ENCODE measurements around the gene LYZL2. TPM values are rescaled to one million over a fixed set of nuclear protein-coding genes. Genes with fewer than 3 reads are reported as not detected.
A peak's percentile ranks its signal among the peaks of the same experiment; 100 is the strongest.
"Not testable (repeated sequence)": the region's sequence is repeated elsewhere in the genome, so short reads cannot be mapped to it uniquely, and the experiment has no call there.

Gene LYZL2
- total RNA-seq, 1 donor from 2014 or later: not detected

- Mint-ChIP-seq H3K4me1 (peaks cover 31% of the 10 kb centered on the region), H3K9me3 (no peaks in the 10 kb centered on the region), H3K27ac (ENCODE audit: unreplicated experiment) (peak overlapping the region; percentile 14), H3K27me3 (ENCODE audit: low read depth) (no peaks in the 10 kb centered on the region), H3K36me3 (ENCODE audit: low read depth) (no peaks in the 10 kb centered on the region), H3K4me3 (no peak overlapping the region)
- DNase-seq (ENCODE audit: low read depth, low spot score): peak; percentile 53
- TF ChIP-seq CTCF (conservative IDR thresholded peaks at IDR 0.05): peak; percentile 81
Measured at GRCh38 chr10:30671026-30671616, 41.6 kb upstream of the LYZL2 start.

GRCh38 chr10:30667982-30668381 is 38.4 kb upstream of the LYZL2 start:
- H3K4me1 Mint-ChIP-seq: peaks cover 27% of the 10 kb centered on the region
- DNase-seq (ENCODE audit: low read depth, low spot score); H3K36me3 Mint-ChIP-seq (ENCODE audit: low read depth); H3K27me3 Mint-ChIP-seq (ENCODE audit: low read depth); H3K4me3 Mint-ChIP-seq; H3K9me3 Mint-ChIP-seq; H3K27ac Mint-ChIP-seq (ENCODE audit: unreplicated experiment): not testable (repeated sequence)

GRCh38 chr10:30663403-30663802 is 33.9 kb upstream of the LYZL2 start:
- not testable (repeated sequence) for H3K4me3 Mint-ChIP-seq; H3K36me3 Mint-ChIP-seq (ENCODE audit: low read depth); DNase-seq (ENCODE audit: low read depth, low spot score); H3K4me1 Mint-ChIP-seq; H3K9me3 Mint-ChIP-seq; H3K27me3 Mint-ChIP-seq (ENCODE audit: low read depth); H3K27ac Mint-ChIP-seq (ENCODE audit: unreplicated experiment)

GRCh38 chr10:30662814-30663213 is 33.3 kb upstream of the LYZL2 start:
- H3K4me1 Mint-ChIP-seq: no peaks in the 10 kb centered on the region
- no peak for TF ChIP-seq CTCF (conservative IDR thresholded peaks at IDR 0.05)
- peaks cover 3% of the 10 kb centered on the region for H3K27me3 Mint-ChIP-seq (ENCODE audit: low read depth)
- no peak overlapping the region for H3K4me3 Mint-ChIP-seq
- no peaks in the 10 kb centered on the region for H3K36me3 Mint-ChIP-seq (ENCODE audit: low read depth)
- H3K9me3 Mint-ChIP-seq: no peaks in the 10 kb centered on the region
- no peak overlapping the region for H3K27ac Mint-ChIP-seq (ENCODE audit: unreplicated experiment)
- no peak for DNase-seq (ENCODE audit: low read depth, low spot score)

- not testable (repeated sequence) for H3K9me3 Mint-ChIP-seq
Measured at GRCh38 chr10:30660314-30660713, 30.8 kb upstream of the LYZL2 start.

GRCh38 chr10:30656233-30656632 is 26.7 kb upstream of the LYZL2 start:
- Mint-ChIP-seq H3K36me3 (ENCODE audit: low read depth) (no peaks in the 10 kb centered on the region), H3K27me3 (ENCODE audit: low read depth) (peaks cover 3% of the 10 kb centered on the region), H3K4me3 (no peak overlapping the region), H3K27ac (ENCODE audit: unreplicated experiment) (no peak overlapping the region), H3K9me3 (no peaks in the 10 kb centered on the region), H3K4me1 (no peaks in the 10 kb centered on the region)
- no peak for DNase-seq (ENCODE audit: low read depth, low spot score)
- TF ChIP-seq CTCF (conservative IDR thresholded peaks at IDR 0.05): no peak

More at GRCh38 chr10:30660314-30660713, 30.8 kb upstream of the LYZL2 start:
- H3K27me3 Mint-ChIP-seq (ENCODE audit: low read depth); DNase-seq (ENCODE audit: low read depth, low spot score); H3K4me3 Mint-ChIP-seq; H3K4me1 Mint-ChIP-seq; H3K36me3 Mint-ChIP-seq (ENCODE audit: low read depth); H3K27ac Mint-ChIP-seq (ENCODE audit: unreplicated experiment): not testable (repeated sequence)

GRCh38 chr10:30655001-30655400 is 25.4 kb upstream of the LYZL2 start:
- not testable (repeated sequence) for H3K27ac Mint-ChIP-seq (ENCODE audit: unreplicated experiment); H3K9me3 Mint-ChIP-seq; H3K4me1 Mint-ChIP-seq; H3K4me3 Mint-ChIP-seq; H3K36me3 Mint-ChIP-seq (ENCODE audit: low read depth); DNase-seq (ENCODE audit: low read depth, low spot score); H3K27me3 Mint-ChIP-seq (ENCODE audit: low read depth)

GRCh38 chr10:30651470-30652397 is 22.2 kb upstream of the LYZL2 start:
- H3K36me3 Mint-ChIP-seq (ENCODE audit: low read depth); H3K4me3 Mint-ChIP-seq; H3K4me1 Mint-ChIP-seq; DNase-seq (ENCODE audit: low read depth, low spot score); H3K9me3 Mint-ChIP-seq; H3K27me3 Mint-ChIP-seq (ENCODE audit: low read depth); H3K27ac Mint-ChIP-seq (ENCODE audit: unreplicated experiment): not testable (repeated sequence)

Data from neural crest cell (in vitro differentiated cells).